ENCODE data around the gene FAM76A. TPM values are rescaled to one million over a fixed set of nuclear protein-coding genes. Genes with fewer than 3 reads are reported as not detected.
"Not testable (repeated sequence)": the region's sequence is repeated elsewhere in the genome, so short reads cannot be mapped to it uniquely, and the experiment has no call there.

Gene FAM76A
- total and polyA plus RNA-seq, 10 donors, result 4.0 to 18.2 (median 13.4) TPM

DNA sequence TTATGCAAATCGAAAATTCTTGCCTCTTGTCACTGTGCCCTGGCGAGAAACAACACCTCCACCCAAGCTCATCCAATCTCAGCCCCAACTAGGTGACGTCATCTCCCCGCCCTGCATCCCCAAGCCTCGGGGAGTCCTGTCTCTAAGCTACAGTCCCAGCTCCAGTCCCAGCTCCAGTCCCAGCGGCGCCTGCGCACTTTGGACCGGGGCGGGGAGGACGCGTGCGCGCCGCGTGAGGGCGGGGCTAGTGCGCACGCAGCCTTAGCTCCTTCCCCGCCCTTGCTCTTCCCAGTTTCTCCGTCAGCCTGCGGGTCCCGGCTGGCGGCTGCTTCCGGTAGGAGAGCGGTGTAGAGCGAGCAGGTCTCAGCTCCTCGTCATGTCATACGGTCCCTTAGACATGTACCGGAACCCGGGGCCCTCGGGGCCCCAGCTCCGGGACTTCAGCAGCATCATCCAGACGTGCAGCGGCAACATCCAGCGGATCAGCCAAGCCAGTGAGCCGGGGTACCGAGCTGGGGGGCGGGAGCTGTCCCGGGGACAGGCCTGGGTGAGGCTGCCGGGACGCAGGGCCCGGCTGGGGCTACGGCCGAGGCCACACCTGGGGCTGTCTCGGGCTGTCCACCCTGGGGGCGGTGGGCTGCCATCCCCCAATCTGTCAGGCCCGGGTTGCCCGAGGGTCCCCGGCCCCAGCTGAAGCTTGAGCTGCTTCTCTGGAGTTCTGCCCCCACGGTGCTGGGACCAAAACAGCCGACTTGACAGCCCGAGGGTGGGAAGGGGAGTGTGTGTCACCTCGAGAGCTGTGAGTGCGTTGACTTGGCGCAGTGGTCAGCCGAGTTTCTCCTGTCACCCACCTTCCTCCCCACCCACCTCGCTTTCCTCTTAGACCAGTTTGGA is 47.4 kb downstream of the FAM76A start, which contains the start of gene STX12:
TSS of gene STX12 (plus strand) at position 288 of the 894 bp plus-strand sequence. CDS start at position 377, 89 bp downstream.
- Histone ChIP-seq H3K4me3 (peak within 1 kb of the TSS; percentile 83 to 99 (median 91)), H3K9me3 (no peaks in the 10 kb centered on the region), H3K27me3 (replicated peaks in 1 of 7) (no peaks in the 10 kb centered on the region), H3K4me1 (peaks cover 19 to 63% (median 49%) of the 10 kb centered on the region in 6 donors), H3K36me3 (peaks cover 0 to 32% (median 4%) of the 10 kb centered on the region in 6 donors), H3K27ac (peak within 1 kb of the TSS; percentile 93 to 99 (median 98))
- 0% methylated on average over 31 to 58 of the region's 58 CpGs for WGBS, 5 donors
- intact Hi-C loops (cut with DNase I; ENCODE audit: low total_unique reads), result no loop called here
- DNase-seq, result peak; percentile 99
- TF ChIP-seq, protein P1, sequence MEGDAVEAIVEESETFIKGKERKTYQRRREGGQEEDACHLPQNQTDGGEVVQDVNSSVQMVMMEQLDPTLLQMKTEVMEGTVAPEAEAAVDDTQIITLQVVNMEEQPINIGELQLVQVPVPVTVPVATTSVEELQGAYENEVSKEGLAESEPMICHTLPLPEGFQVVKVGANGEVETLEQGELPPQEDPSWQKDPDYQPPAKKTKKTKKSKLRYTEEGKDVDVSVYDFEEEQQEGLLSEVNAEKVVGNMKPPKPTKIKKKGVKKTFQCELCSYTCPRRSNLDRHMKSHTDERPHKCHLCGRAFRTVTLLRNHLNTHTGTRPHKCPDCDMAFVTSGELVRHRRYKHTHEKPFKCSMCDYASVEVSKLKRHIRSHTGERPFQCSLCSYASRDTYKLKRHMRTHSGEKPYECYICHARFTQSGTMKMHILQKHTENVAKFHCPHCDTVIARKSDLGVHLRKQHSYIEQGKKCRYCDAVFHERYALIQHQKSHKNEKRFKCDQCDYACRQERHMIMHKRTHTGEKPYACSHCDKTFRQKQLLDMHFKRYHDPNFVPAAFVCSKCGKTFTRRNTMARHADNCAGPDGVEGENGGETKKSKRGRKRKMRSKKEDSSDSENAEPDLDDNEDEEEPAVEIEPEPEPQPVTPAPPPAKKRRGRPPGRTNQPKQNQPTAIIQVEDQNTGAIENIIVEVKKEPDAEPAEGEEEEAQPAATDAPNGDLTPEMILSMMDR (IDR thresholded peaks at IDR 0.05 in 8 of 11, conservative IDR thresholded peaks at IDR 0.05 in 3 of 11), result peak in 2 of 11 experiments; percentile 5 to 27
- TF ChIP-seq POLR2A (IDR thresholded peaks at IDR 0.05) (peak in 2 of 3 donors; percentile 31 to 68), POLR2AphosphoS5 (IDR thresholded peaks at IDR 0.05) (peak; percentile 97)

DNA sequence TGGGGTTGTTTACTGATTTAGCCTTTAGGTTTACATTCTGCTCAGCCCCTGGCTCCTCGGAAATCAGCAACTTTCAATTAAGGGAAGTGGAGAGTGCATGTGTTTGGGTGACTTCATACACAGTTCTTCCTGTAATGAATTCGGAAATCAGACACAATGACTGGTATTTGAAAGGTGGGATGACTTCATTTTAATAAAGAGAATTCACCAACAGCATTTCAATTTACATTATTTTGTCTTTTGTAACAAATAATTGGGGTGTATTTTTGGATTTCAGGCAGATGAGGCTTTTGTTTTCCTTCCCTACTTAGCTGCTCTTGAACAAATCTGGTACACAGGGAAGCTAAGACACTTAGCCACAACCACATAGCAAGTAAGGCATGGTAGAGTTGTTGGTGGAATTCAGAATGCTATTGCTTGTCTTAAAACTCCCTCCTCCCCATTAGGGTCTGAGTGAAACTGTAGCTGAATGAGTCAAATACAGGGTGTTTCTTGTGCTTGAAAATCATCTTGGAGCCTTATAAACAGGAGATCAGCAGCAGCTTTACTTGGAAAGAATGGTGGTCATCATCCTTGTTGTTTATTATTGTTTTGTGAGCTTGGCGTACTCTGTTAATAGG is 48.2 kb downstream of the FAM76A start:
- no peaks in the 10 kb centered on the region for H3K9me3 ChIP-seq
- DNase-seq, result no peak
- H3K27me3 ChIP-seq (replicated peaks in 1 of 7), result no peaks in the 10 kb centered on the region
- intact Hi-C loops (cut with DNase I; ENCODE audit: low total_unique reads), result no loop called here
- TF ChIP-seq POLR2A (IDR thresholded peaks at IDR 0.05) (no peak), POLR2AphosphoS5 (IDR thresholded peaks at IDR 0.05) (peak in 1 of 3 donors; percentile 43)
- TF ChIP-seq, protein P1 (IDR thresholded peaks at IDR 0.05 in 8 of 11, conservative IDR thresholded peaks at IDR 0.05 in 3 of 11), result no peak
- peaks cover 25 to 70% (median 52%) of the 10 kb centered on the region in 6 donors for H3K4me1 ChIP-seq
- 25 to 33% (median 30%) methylated on average over 3 of the region's 3 CpGs for WGBS, 5 donors
- peak overlapping the region; percentile 83 to 99 (median 91) for H3K4me3 ChIP-seq
- peaks cover 0 to 38% (median 4%) of the 10 kb centered on the region in 6 donors for H3K36me3 ChIP-seq
- H3K27ac ChIP-seq, result peak overlapping the region; percentile 93 to 99 (median 98)

DNA sequence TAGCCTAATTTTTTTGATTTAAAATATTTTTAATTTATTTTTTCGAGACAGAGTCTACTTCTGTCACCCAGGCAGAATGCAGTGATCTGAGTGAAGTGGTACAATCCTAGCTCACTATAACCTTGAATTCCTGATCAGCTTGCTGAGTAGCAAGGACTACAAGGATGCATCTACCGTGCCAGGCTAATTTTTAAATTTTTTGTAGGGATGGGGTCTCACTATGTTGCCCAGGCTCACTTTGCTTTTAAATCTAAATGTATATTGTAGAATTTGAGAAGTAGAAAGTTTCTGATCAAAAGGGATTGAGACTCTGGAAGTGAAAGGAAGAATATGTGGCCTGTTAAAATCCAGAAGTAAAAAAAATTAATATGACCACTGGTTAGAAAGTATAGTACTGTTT is 48.9 kb downstream of the FAM76A start:
- no peaks in the 10 kb centered on the region for H3K27me3 ChIP-seq (replicated peaks in 1 of 7)
- peaks cover 0 to 40% (median 4%) of the 10 kb centered on the region in 6 donors for H3K36me3 ChIP-seq
- H3K27ac ChIP-seq, result peak overlapping the region in 7 of 8 donors; percentile 93 to 99 (median 98)
- TF ChIP-seq POLR2A (IDR thresholded peaks at IDR 0.05), result no peak
- TF ChIP-seq POLR2AphosphoS5 (IDR thresholded peaks at IDR 0.05), result no peak
- TF ChIP-seq, protein P1 (IDR thresholded peaks at IDR 0.05 in 8 of 11, conservative IDR thresholded peaks at IDR 0.05 in 3 of 11), result no peak
- WGBS, 5 donors, result 77 to 90% (median 87%) methylated on average over 2 of the region's 2 CpGs
- H3K4me3 ChIP-seq, result peak overlapping the region in 3 of 8 donors; percentile 87 to 92 (median 87)
- H3K9me3 ChIP-seq, result no peaks in the 10 kb centered on the region
- DNase-seq, result no peak
- intact Hi-C loops (cut with DNase I; ENCODE audit: low total_unique reads), result no loop called here
- peaks cover 26 to 78% (median 55%) of the 10 kb centered on the region in 6 donors for H3K4me1 ChIP-seq

DNA sequence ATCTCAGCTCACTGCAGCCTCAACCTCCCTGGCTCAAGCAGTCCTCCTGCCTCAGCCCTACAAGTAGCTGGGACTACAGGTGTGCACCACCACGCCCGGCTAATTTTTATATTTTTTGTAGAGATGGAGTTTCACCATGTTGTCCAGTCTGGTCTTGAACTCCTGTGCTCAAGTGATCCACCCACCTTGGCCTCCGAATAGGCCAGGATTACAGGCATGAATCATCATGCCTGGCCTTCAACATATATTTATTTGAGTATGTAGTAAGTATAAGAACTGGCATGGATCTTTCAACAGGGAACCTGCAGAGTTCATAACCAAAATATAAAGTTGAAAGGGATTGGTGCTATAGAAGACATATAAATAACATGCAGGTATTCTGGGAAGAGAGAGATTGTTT is 49.6 kb downstream of the FAM76A start:
- H3K4me3 ChIP-seq; H3K27me3 ChIP-seq (replicated peaks in 1 of 7); intact Hi-C loops (cut with DNase I; ENCODE audit: low total_unique reads); H3K9me3 ChIP-seq; DNase-seq: not testable (repeated sequence)
- H3K4me1 ChIP-seq, result peaks cover 26 to 84% (median 58%) of the 10 kb centered on the region in 6 donors
- whole genome bisulfite sequencing, 5 donors, result 82 to 94% (median 93%) methylated on average over 3 of the region's 3 CpGs
- H3K36me3 ChIP-seq, result peaks cover 0 to 47% (median 7%) of the 10 kb centered on the region in 6 donors
- peak overlapping the region in 1 of 8 donors; percentile 98 for H3K27ac ChIP-seq

DNA sequence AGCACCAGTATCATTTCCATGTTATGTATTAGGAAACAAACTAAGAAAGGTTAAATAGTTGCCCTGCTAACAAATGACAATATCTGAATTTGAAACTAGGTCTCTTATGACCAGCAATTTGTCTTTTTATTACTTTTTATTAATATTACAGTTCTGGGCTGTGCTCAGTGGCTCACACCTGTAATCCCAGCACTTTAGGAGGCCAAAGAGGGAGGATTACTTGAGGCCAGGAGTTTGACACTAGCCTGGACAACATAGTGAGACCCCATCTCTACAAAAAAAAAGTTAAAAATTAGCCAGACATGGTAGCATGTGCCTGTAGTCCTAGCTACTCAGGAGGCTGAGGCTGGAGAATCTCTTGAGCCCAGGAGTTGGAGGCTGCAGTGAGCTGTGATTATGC is 50.5 kb downstream of the FAM76A start:
- DNase-seq; intact Hi-C loops (cut with DNase I; ENCODE audit: low total_unique reads); H3K4me3 ChIP-seq; H3K9me3 ChIP-seq; H3K27me3 ChIP-seq (replicated peaks in 1 of 7); H3K27ac ChIP-seq: not testable (repeated sequence)
- Histone ChIP-seq H3K36me3 (peaks cover 0 to 57% (median 10%) of the 10 kb centered on the region in 6 donors), H3K4me1 (peaks cover 26 to 94% (median 65%) of the 10 kb centered on the region in 6 donors)

Data from spleen (tissue), 11 donors.